ENCODE results near the gene PGGHG.
"Not testable (repeated sequence)": the region's sequence is repeated elsewhere in the genome, so short reads cannot be mapped to it uniquely, and the experiment has no call there.

Gene PGGHG

DNA sequence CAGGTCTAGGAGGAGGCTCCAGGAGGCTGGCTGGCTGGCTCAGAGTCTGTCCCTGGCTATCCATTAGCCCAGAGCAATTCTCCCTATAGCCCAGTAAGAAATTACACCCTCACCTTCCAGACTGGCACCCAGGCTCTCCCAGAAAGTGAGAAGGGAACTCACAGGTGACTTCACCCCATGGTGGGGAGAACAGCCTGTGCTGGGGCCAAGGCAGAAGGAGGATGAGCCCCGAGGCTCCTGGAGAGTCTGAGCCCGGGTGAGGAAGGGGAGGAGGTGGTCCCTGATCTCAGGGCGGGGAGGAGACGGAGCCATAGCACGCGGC is 25.6 kb downstream of the PGGHG start:
- not testable (repeated sequence) for H3K27ac ChIP-seq (ENCODE audit: low read depth, low read length)

DNA sequence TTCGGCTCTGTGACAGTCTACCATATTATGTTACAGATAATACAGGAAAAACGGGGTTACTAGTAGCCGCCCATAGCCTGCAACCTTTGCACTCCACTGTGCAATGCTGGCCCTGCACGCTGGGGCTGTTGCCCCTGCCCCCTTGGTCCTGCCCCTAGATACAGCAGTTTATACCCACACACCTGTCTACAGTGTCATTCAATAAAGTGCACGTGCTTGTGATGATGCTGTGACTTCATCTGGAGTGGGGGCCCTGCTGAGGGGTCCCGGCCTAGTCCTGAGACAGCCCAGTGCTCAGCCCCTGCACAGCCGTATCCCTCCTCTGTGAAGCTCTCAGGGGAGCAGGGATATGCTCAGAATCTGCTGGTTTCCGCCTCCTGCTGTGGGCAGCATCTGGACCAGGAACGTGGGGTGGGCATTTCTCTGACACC is 26.1 kb downstream of the PGGHG start:
- Histone ChIP-seq H3K9me3 (ENCODE audit: insufficient read depth, low read depth, low read length) (no peaks in the 10 kb centered on the region), H3K27me3 (ENCODE audit: insufficient read depth, low read length) (peaks cover 32% of the 10 kb centered on the region), H3K4me1 (ENCODE audit: insufficient read depth, low read length) (peaks cover 33% of the 10 kb centered on the region), H3K4me3 (ENCODE audit: low read length) (peak overlapping the region; percentile 67), H3K9ac (ENCODE audit: low read depth, low read length) (peak overlapping the region; percentile 73), H3K36me3 (ENCODE audit: insufficient read depth, low read length) (peaks cover 7% of the 10 kb centered on the region; the same call in 1 of the 2 replicates), H3K27ac (ENCODE audit: low read depth, low read length) (no peak overlapping the region)
- 15% methylated on average over 9 of the region's 9 CpGs for WGBS

More for the DNA sequence above, 25.6 kb downstream of the PGGHG start:
- peaks cover 32% of the 10 kb centered on the region for H3K27me3 ChIP-seq (ENCODE audit: insufficient read depth, low read length)
- peaks cover 39% of the 10 kb centered on the region for H3K4me1 ChIP-seq (ENCODE audit: insufficient read depth, low read length)
- H3K36me3 ChIP-seq (ENCODE audit: insufficient read depth, low read length); H3K9me3 ChIP-seq (ENCODE audit: insufficient read depth, low read depth, low read length): not testable (repeated sequence)
- H3K9ac ChIP-seq (ENCODE audit: low read depth, low read length) = peak overlapping the region; percentile 44
- H3K4me3 ChIP-seq (ENCODE audit: low read length) = peak overlapping the region; percentile 67
- 0% methylated on average over 4 of the region's 6 CpGs for WGBS

DNA sequence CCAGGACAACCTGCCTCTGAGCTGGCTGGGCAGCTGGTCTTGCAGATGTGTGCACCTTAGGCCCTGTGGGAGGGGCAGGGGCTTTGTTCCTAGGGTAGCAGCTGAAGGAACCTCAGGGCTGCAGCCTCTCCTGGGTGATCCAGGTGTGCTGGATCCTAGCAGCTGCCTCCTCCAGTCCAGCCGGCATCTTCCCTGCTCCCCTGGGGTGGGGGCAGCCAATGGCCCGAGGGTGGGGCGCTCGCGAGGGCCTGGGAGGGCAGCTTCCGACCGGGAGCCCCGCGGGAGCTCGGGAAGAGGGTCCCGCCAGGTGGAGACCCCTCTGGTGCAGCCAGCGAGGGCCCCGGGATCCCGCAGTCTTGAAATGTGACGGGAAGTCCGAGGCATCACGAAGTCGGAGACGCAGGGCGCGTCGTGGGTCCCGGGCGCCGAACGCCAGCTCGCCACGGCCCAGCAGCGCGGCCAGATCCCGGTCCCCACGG is 26.6 kb downstream of the PGGHG start:
- Histone ChIP-seq H3K9me3 (ENCODE audit: insufficient read depth, low read depth, low read length) (no peaks in the 10 kb centered on the region), H3K4me1 (ENCODE audit: insufficient read depth, low read length) (peaks cover 33% of the 10 kb centered on the region), H3K27me3 (ENCODE audit: insufficient read depth, low read length) (peaks cover 32% of the 10 kb centered on the region), H3K4me3 (ENCODE audit: low read length) (peak overlapping the region; percentile 67), H3K9ac (ENCODE audit: low read depth, low read length) (peak overlapping the region; percentile 73), H3K27ac (ENCODE audit: low read depth, low read length) (peak overlapping the region; percentile 84; the same call in 1 of the 2 replicates), H3K36me3 (ENCODE audit: insufficient read depth, low read length) (peaks cover 7% of the 10 kb centered on the region; the same call in 1 of the 2 replicates)
- WGBS = 1% methylated on average over 32 of the region's 32 CpGs

DNA sequence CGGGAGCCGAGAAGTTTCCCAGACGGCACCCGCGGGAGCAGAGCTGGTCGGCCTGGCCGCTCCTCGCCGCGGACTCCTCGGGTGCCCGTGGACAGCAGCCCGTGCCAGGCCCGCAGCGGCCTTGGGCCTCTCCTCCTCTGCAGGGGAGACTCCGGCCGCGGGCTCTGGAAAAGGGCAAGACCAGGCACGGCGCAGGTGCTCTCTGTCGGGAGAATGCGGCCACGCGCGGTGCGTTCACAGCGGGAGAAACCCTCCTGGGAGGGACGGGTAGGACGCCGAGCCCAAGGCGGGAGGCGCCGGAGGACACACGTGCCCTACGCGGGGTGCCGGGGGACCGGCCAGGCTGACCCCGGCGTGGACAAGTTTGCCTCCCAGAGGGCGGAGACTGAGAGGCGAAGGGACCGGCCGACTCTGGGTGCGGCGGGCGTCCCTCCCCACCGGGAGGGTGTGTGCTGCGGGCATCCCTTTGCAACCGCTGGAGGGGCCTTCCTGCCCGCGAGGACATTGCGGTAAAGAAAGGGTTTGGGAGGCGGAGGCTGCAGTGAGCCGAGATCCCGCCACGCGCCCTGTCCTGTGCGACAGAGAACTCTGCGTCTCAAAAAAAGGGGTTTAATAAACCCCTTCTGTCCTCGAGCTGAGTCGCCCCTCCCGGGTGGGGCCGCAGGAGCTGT is 27.2 kb downstream of the PGGHG start:
- peak overlapping the region; percentile 84 for H3K27ac ChIP-seq (ENCODE audit: low read depth, low read length)
- H3K36me3 ChIP-seq (ENCODE audit: insufficient read depth, low read length) = peaks cover 7% of the 10 kb centered on the region; the same call in 1 of the 2 replicates
- peak overlapping the region; percentile 73 for H3K9ac ChIP-seq (ENCODE audit: low read depth, low read length)
- H3K4me1 ChIP-seq (ENCODE audit: insufficient read depth, low read length) = peaks cover 33% of the 10 kb centered on the region
- H3K9me3 ChIP-seq (ENCODE audit: insufficient read depth, low read depth, low read length) = no peaks in the 10 kb centered on the region
- H3K27me3 ChIP-seq (ENCODE audit: insufficient read depth, low read length) = peaks cover 32% of the 10 kb centered on the region
- WGBS = 2% methylated on average over 64 of the region's 64 CpGs
- peak overlapping the region; percentile 67 for H3K4me3 ChIP-seq (ENCODE audit: low read length)

DNA sequence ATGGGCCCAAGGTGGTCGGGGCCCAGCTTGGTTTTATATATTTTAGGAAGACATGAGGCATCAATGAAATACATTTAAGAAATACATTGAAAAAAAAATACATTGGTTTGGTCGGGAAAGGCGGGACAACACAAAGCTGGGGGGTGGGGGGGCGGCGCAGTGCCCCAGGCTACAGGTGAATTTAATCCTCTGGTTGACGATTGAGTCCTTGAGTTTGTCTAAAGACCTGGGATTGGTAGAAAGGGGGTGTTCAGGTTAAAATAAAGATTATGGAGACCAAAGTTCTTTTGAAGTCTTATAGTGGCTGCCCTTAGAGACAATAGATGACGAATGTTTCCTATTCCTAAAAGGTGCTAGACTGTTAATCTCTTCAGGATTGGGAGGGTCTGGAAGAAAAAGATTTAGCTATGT is 28.0 kb downstream of the PGGHG start:
- H3K9ac ChIP-seq (ENCODE audit: low read depth, low read length) = peak overlapping the region; percentile 73

DNA sequence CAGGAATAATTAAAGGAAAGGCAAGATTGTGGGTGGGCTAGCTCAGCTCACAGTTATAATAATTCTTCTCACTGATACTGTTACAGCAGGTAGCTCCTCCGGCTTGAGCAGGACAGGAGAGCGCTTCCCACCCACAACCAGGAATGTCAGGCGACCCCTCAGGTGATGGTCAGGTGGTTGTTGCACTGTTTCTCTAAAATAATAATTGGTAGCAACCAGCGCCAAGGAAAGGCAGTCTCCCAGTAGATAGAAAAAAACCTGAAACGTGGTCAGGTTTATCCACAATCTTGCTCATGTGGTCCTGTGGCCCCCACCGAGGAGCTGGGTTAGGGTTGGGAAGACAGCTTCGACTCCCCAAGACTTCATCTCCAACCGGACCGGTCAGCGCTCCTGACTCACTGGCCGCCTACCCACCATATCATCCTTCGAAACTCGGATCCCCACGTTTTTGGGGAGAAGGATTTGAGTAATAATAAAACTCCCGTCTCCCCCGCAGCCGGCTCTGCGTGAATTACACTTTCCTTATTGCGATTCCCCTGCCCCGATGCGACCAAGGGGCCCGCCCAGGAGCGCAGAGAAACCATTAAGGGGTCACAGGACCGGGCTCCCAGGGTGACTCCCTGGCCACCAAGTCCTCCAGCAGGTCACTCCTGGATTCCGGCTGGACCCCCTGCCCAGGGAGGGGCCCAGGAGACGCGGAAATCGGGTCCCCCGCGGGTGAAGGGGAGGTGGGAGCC is 28.9 kb downstream of the PGGHG start:
- Histone ChIP-seq H3K4me1 (ENCODE audit: insufficient read depth, low read length) (peaks cover 23% of the 10 kb centered on the region), H3K4me3 (ENCODE audit: low read length) (peak overlapping the region; percentile 67), H3K27me3 (ENCODE audit: insufficient read depth, low read length) (peaks cover 28% of the 10 kb centered on the region), H3K27ac (ENCODE audit: low read depth, low read length) (peak overlapping the region; percentile 84), H3K9ac (ENCODE audit: low read depth, low read length) (peak overlapping the region; percentile 47)
- H3K36me3 ChIP-seq (ENCODE audit: insufficient read depth, low read length); H3K9me3 ChIP-seq (ENCODE audit: insufficient read depth, low read depth, low read length): not testable (repeated sequence)
- 3% methylated on average over 14 of the region's 30 CpGs for WGBS

More for the DNA sequence above, 28.0 kb downstream of the PGGHG start:
- Histone ChIP-seq H3K4me3 (ENCODE audit: low read length) (peak overlapping the region; percentile 67), H3K9me3 (ENCODE audit: insufficient read depth, low read depth, low read length) (no peaks in the 10 kb centered on the region), H3K4me1 (ENCODE audit: insufficient read depth, low read length) (peaks cover 31% of the 10 kb centered on the region), H3K27ac (ENCODE audit: low read depth, low read length) (peak overlapping the region; percentile 84; the same call in 1 of the 2 replicates), H3K36me3 (ENCODE audit: insufficient read depth, low read length) (peaks cover 7% of the 10 kb centered on the region; the same call in 1 of the 2 replicates), H3K27me3 (ENCODE audit: insufficient read depth, low read length) (peaks cover 30% of the 10 kb centered on the region)
- 4% methylated on average over 7 of the region's 7 CpGs for WGBS

DNA sequence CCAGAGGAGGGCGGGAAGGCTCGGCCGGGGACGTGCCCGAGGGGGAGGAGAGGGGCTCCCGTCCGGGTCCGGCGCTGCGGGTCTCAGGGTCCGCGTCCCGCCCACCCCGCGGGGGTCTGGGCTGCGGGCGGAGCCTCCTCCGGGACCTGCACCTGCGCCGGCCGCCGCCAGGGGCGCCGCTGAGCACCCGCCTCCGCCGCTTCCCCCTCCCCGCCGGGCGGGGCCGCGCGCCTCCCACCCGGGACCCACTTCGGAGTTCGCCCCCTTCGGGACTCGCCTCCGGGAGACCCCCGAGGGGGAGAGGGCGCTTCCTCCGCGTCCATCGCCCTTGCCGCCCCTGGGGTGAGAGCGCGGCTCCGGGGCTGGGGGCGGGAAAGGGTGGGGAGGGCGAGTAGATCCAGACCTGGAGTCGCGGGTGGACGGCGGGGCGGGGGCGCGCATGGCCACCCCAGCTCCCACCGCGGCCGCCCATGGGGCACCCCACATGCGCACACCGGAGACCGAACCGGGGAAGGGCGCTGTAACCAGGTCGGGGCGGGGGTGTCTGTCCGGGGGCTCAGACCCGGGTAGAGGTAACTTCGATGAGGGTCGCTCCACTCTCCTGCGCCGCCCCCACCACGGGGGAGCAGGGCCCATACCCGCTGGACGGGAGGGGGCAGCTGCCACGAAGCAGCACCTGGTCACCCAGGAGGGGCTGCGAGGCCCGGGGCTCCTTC is 29.6 kb downstream of the PGGHG start:
- not testable (repeated sequence) for H3K9ac ChIP-seq (ENCODE audit: low read depth, low read length); H3K27ac ChIP-seq (ENCODE audit: low read depth, low read length); H3K36me3 ChIP-seq (ENCODE audit: insufficient read depth, low read length); H3K9me3 ChIP-seq (ENCODE audit: insufficient read depth, low read depth, low read length)
- 6% methylated on average over 7 of the region's 79 CpGs for WGBS
- Histone ChIP-seq H3K27me3 (ENCODE audit: insufficient read depth, low read length) (peaks cover 28% of the 10 kb centered on the region), H3K4me3 (ENCODE audit: low read length) (peak overlapping the region; percentile 37), H3K4me1 (ENCODE audit: insufficient read depth, low read length) (peaks cover 15% of the 10 kb centered on the region)

DNA sequence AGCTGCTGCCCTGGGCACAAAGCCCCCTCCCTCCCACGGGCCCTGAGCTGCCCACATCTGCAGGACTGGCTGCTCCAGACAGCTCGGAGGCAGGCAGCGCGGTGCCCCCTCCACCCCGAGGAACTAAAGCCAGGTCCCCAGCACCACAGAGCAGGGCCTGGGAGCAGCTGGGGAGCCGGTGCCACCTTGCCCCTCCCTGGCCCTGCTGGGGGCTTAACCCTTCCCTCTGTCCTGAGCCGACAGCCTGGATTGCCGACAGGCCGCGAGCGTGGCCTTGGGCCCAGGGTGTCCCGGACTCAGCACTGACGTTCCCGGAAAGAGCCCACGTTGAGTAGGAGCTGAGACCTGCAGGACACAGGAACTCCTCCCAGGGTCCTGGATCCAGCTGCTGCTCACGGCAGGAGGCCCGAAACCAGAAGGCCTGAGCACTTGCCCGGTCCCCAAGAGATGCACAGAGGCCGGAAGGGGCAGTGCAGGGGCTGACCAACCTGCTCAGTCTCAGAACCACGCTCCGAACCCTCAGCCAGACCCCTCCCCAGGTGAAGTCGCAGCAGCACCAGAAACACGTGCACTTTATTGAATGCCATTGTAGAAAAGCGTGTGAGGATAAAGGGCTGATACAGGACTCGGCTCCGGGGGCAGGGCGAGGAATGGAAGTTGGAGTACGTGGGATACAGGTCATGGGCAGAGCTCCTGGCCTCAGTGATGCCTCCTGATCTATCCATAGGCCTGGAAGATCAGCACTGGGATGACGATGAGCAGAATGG is 30.4 kb downstream of the PGGHG start:
- not testable (repeated sequence) for H3K36me3 ChIP-seq (ENCODE audit: insufficient read depth, low read length); H3K9ac ChIP-seq (ENCODE audit: low read depth, low read length); H3K27ac ChIP-seq (ENCODE audit: low read depth, low read length); H3K9me3 ChIP-seq (ENCODE audit: insufficient read depth, low read depth, low read length)
- H3K4me3 ChIP-seq (ENCODE audit: low read length) = peak overlapping the region; percentile 37
- peaks cover 18% of the 10 kb centered on the region for H3K4me1 ChIP-seq (ENCODE audit: insufficient read depth, low read length)
- 21% methylated on average over 19 of the region's 29 CpGs for WGBS
- peaks cover 28% of the 10 kb centered on the region for H3K27me3 ChIP-seq (ENCODE audit: insufficient read depth, low read length)

DNA sequence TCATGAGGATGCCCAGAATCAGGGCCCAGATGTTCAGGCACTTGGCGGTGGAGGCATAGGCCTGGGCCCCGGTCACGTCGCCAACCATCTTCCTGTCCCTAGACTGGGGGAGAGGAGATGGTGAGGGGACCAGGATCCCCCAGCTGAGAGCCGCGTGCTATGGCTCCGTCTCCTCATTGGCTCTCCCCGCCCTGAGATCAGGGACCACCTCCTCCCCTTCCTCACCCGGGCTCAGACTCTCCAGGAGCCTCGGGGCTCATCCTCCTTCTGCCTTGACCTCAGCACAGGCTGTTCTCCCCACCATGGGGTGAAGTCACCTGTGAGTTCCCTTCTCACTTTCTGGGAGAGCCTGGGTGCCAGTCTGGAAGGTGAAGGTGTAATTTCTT is 31.0 kb downstream of the PGGHG start:
- H3K9me3 ChIP-seq (ENCODE audit: insufficient read depth, low read depth, low read length); H3K36me3 ChIP-seq (ENCODE audit: insufficient read depth, low read length); H3K9ac ChIP-seq (ENCODE audit: low read depth, low read length); H3K27ac ChIP-seq (ENCODE audit: low read depth, low read length): not testable (repeated sequence)
- Histone ChIP-seq H3K4me3 (ENCODE audit: low read length) (peak overlapping the region; percentile 62), H3K27me3 (ENCODE audit: insufficient read depth, low read length) (peaks cover 28% of the 10 kb centered on the region), H3K4me1 (ENCODE audit: insufficient read depth, low read length) (peaks cover 22% of the 10 kb centered on the region)
- no CpG with 5 or more reads among the region's 10 CpGs for WGBS

DNA sequence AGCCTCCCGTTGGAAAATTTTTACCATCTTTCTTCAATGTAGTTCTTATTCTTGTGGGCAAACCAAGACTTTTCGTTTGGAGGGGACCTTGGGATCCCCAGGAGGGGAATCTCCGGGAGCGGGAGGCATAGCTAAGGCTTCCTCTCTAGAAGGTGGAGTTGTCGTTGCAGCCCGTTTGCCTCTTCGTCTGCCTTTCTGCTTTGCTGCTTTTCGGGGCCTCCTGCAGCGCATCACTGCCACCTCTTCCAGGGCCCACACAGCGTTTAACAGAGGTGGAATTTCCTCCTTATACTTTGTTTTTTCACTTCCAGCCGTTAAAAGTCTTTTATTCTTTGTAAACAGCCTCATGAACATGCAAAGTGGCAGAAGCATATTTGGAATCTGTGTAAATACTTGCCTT is 35.2 kb downstream of the PGGHG start:
- no peaks in the 10 kb centered on the region for H3K9me3 ChIP-seq (ENCODE audit: insufficient read depth, low read depth, low read length)
- H3K4me1 ChIP-seq (ENCODE audit: insufficient read depth, low read length) = peaks cover 11% of the 10 kb centered on the region
- no peaks in the 10 kb centered on the region for H3K27me3 ChIP-seq (ENCODE audit: insufficient read depth, low read length)
- 69% methylated on average over 11 of the region's 11 CpGs for WGBS
- H3K36me3 ChIP-seq (ENCODE audit: insufficient read depth, low read length) = no peaks in the 10 kb centered on the region
- no peak overlapping the region for H3K27ac ChIP-seq (ENCODE audit: low read depth, low read length)
- no peak overlapping the region for H3K4me3 ChIP-seq (ENCODE audit: low read length)
- no peak overlapping the region for H3K9ac ChIP-seq (ENCODE audit: low read depth, low read length)
